SK-N-SH treated with all-trans-retinoic acid at 6 μM for 48 hours (cell line): ENCODE measurements around the gene CPD.
"Not testable (repeated sequence)": the region's sequence is repeated elsewhere in the genome, so short reads cannot be mapped to it uniquely, and the experiment has no call there.

Experiments
- ARNTL ChIP-seq: fragments of 450-650 bp; formaldehyde crosslinking; IDR thresholded peaks from 2 replicates; pipeline ENCODE4 v1.5.0; 2020; ENCODE audit warnings: low read depth, mild to moderate bottlenecking, moderate library complexity, borderline replicate concordance
- CSDC2 ChIP-seq: fragments of 250-450 bp; sonication (Bioruptor Pico); IDR thresholded peaks from 2 replicates; pipeline ENCODE4 v1.5.0; 2020; ENCODE audit warnings: mild to moderate bottlenecking, moderate library complexity
- ESRRG ChIP-seq: fragments of 250-450 bp; sonication (Bioruptor Pico); IDR thresholded peaks from 2 replicates; pipeline ENCODE4 v1.6.1; 2021; ENCODE audit warnings: mild to moderate bottlenecking
- GLIS3 ChIP-seq: fragments of 250-450 bp; sonication (Bioruptor Pico); IDR thresholded peaks from 2 replicates; pipeline ENCODE4 v1.5.0; 2020; ENCODE audit warnings: mild to moderate bottlenecking, moderate library complexity
- PATZ1 ChIP-seq: fragments of 250-450 bp; sonication (Bioruptor Pico); IDR thresholded peaks from 2 replicates; pipeline ENCODE4 v1.8.0; 2020; ENCODE audit warnings: mild to moderate bottlenecking, moderate library complexity, borderline replicate concordance
- PPARA ChIP-seq: fragments of 250-450 bp; sonication (Bioruptor Pico); IDR thresholded peaks from 2 replicates; pipeline ENCODE4 v1.5.0; 2020; ENCODE audit warnings: mild to moderate bottlenecking, borderline replicate concordance
- RARB ChIP-seq: fragments of 250-450 bp; sonication (Bioruptor Pico); IDR thresholded peaks from 2 replicates; pipeline ENCODE4 v1.8.0; 2021; ENCODE audit warnings: mild to moderate bottlenecking, moderate library complexity
- ZFP3 ChIP-seq: fragments of 250-450 bp; sonication (Bioruptor Pico); IDR thresholded peaks from 2 replicates; pipeline ENCODE4 v1.5.0; 2020; ENCODE audit warnings: mild to moderate bottlenecking, moderate library complexity
- ZNF70 ChIP-seq: fragments of 450-650 bp; formaldehyde crosslinking; IDR thresholded peaks from 2 replicates; pipeline ENCODE4 v1.5.0; 2020; ENCODE audit warnings: mild to moderate bottlenecking, moderate library complexity
- ZNF8 ChIP-seq: fragments of 450-650 bp; formaldehyde crosslinking; IDR thresholded peaks from 2 replicates; pipeline ENCODE4 v1.5.0; 2020; ENCODE audit warnings: mild to moderate bottlenecking, moderate library complexity
- TF ChIP-seq, protein P1 (sequence below): fragments of 250-450 bp; sonication (Bioruptor Pico); IDR thresholded peaks from 2 replicates; pipeline ENCODE4 v1.5.1; 2020; ENCODE audit warnings: low read depth, mild to moderate bottlenecking, moderate library complexity

DNA sequence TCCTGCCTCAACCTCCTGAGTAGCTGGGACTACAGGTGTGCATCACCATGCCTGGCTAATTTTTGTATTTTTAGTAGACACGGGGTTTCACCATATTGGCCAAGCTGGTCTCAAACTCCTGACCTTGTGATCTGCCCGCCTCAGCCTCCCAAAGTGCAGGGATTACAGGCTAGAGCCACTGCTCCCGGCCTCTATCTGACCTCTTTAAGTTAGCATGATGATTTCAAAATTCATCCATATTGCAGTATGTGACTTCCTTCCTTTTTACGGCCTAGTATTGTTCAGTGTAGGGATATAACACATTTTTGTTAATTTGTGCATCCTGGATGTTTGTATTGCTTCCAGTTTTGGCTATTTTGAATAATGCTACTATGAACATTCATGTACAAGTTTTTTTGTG lies 27.5 kb upstream of the CPD start:
- not testable (repeated sequence) for TF ChIP-seq ZNF8, PPARA, PATZ1, GLIS3, ARNTL, RARB, CSDC2, ESRRG, ZNF70, ZFP3 (CRISPR knock-in tag)
- TF ChIP-seq, protein P1, sequence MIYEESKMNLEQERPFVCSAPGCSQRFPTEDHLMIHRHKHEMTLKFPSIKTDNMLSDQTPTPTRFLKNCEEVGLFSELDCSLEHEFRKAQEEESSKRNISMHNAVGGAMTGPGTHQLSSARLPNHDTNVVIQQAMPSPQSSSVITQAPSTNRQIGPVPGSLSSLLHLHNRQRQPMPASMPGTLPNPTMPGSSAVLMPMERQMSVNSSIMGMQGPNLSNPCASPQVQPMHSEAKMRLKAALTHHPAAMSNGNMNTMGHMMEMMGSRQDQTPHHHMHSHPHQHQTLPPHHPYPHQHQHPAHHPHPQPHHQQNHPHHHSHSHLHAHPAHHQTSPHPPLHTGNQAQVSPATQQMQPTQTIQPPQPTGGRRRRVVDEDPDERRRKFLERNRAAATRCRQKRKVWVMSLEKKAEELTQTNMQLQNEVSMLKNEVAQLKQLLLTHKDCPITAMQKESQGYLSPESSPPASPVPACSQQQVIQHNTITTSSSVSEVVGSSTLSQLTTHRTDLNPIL (CRISPR knock-in tag) = not testable (repeated sequence)
